GM18511 (cell line): ENCODE data around the gene PTCD2.

ENCODE experiments used
- ATAC-seq: cut with Tn5 transposase; IDR thresholded peaks from one replicate; pipeline ENCODE4 v1.9.1; 2021; ENCODE audit warnings: mild to moderate bottlenecking, moderate library complexity; ENCODE audit not compliant: unreplicated experiment

PTCD2 gene

GRCh38 chr5:72319976-72320752 is at the start of gene PTCD2, which contains the start of gene MRPS27:
Gene PTCD2 (plus strand): TSS chr5:72320373. CDS start chr5:72320383, 10 bp downstream.
Gene MRPS27 (minus strand): TSS chr5:72320240. CDS start chr5:72320221, 19 bp downstream.
- peak; percentile 99 for ATAC-seq

GRCh38 chr5:72271702-72272101 is 48.5 kb upstream of the PTCD2 start:
- ATAC-seq, result no peak

- ATAC-seq, result no peak
These were observed 47.8 kb upstream of the PTCD2 start for GRCh38 chr5:72272398-72272797.

GRCh38 chr5:72273547-72273946 is 46.6 kb upstream of the PTCD2 start:
- no peak for ATAC-seq

GRCh38 chr5:72276219-72276752 is 43.9 kb upstream of the PTCD2 start:
- no peak for ATAC-seq

GRCh38 chr5:72280581-72281069 is 39.5 kb upstream of the PTCD2 start:
- ATAC-seq, result no peak

- no peak for ATAC-seq
These were observed 38.8 kb upstream of the PTCD2 start for GRCh38 chr5:72281430-72281763.

GRCh38 chr5:72281764-72282499 is 38.2 kb upstream of the PTCD2 start:
- ATAC-seq, result no peak

GRCh38 chr5:72282878-72283277 is 37.3 kb upstream of the PTCD2 start:
- ATAC-seq, result no peak

- no peak for ATAC-seq
These were observed 36.8 kb upstream of the PTCD2 start for GRCh38 chr5:72283358-72283757.

GRCh38 chr5:72284559-72285423 is 35.4 kb upstream of the PTCD2 start:
- no peak for ATAC-seq

GRCh38 chr5:72285424-72285821 is 34.8 kb upstream of the PTCD2 start:
- no peak for ATAC-seq

- ATAC-seq, result no peak
These were observed 33.4 kb upstream of the PTCD2 start for GRCh38 chr5:72286798-72287197.

- no peak for ATAC-seq
These were observed 31.2 kb upstream of the PTCD2 start for GRCh38 chr5:72288924-72289323.

- ATAC-seq, result no peak
These were observed 29.6 kb upstream of the PTCD2 start for GRCh38 chr5:72290356-72291133.

- ATAC-seq, result no peak
These were observed 28.6 kb upstream of the PTCD2 start for GRCh38 chr5:72291601-72292000.

- ATAC-seq, result no peak
These were observed 27.8 kb upstream of the PTCD2 start for GRCh38 chr5:72292411-72292810.

GRCh38 chr5:72293495-72294055 is 26.6 kb upstream of the PTCD2 start:
- ATAC-seq, result no peak

- no peak for ATAC-seq
These were observed 25.7 kb upstream of the PTCD2 start for GRCh38 chr5:72294473-72294872.

- no peak for ATAC-seq
These were observed 24.6 kb upstream of the PTCD2 start for GRCh38 chr5:72295539-72295938.
